MCF 10A (cell line): ENCODE results near the gene IKBKE. TPM values are rescaled to one million over a fixed set of nuclear protein-coding genes. Genes with fewer than 3 reads are reported as not detected.

Experiments used
- BruUV-seq: library from RNA; stranded (reverse); fragments of 400-500 nt; replicated peaks from 2 replicates; lab custom pipeline; 2021; lab: Mats Ljungman, UMichigan
- CTCF ChIA-PET: fragments of 300-600 bp; sonication (Branson Sonifier 250); formaldehyde crosslinking; extraction: SDS; loops from one replicate; lab custom pipeline; 2021; ENCODE audit warnings: antibody characterized with exemption, inconsistent platforms; lab: Yijun Ruan, JAX
- POLR2A ChIA-PET: fragments of 300-600, 350-650 bp; sonication (Branson Sonifier 250); formaldehyde crosslinking; extraction: SDS; loops from one replicate; lab custom pipeline; 2020; ENCODE audit warnings: antibody characterized with exemption, inconsistent platforms; lab: Yijun Ruan, JAX
- DNase-seq: peaks from one replicate; pipeline ENCODE4 v3.0.0-alpha.2; 2018; ENCODE audit not compliant: unreplicated experiment
- H3K27ac Mint-ChIP-seq: one replicate; pipeline ENCODE4 v1.8.0; 2022; ENCODE audit warnings: mild to moderate bottlenecking, low read depth, mixed read lengths; ENCODE audit not compliant: unreplicated experiment
- H3K27me3 Mint-ChIP-seq: one replicate; pipeline ENCODE4 v1.8.0; 2022; ENCODE audit warnings: mixed read lengths; ENCODE audit not compliant: insufficient read depth, unreplicated experiment
- H3K36me3 Mint-ChIP-seq: one replicate; pipeline ENCODE4 v1.8.0; 2022; ENCODE audit warnings: mild to moderate bottlenecking, moderate library complexity, mixed read lengths; ENCODE audit not compliant: insufficient read depth, unreplicated experiment
- H3K4me1 Mint-ChIP-seq: one replicate; pipeline ENCODE4 v1.8.0; 2022; ENCODE audit warnings: mixed read lengths; ENCODE audit not compliant: insufficient read depth, unreplicated experiment
- H3K4me3 Mint-ChIP-seq: one replicate; pipeline ENCODE4 v1.8.0; 2022; ENCODE audit warnings: mild to moderate bottlenecking, moderate library complexity, mixed read lengths; ENCODE audit not compliant: unreplicated experiment
- H3K9me3 Mint-ChIP-seq: one replicate; pipeline ENCODE4 v1.8.0; 2022; ENCODE audit warnings: mixed read lengths; ENCODE audit not compliant: unreplicated experiment
- intact Hi-C: fragments of 100-400 bp; cut with micrococcal nuclease; formaldehyde crosslinking; loops from 2 replicates; pipeline ENCODE4 v1.14.1; 2022
- total RNA-seq: library from RNA; stranded (reverse); gene quantifications from 2 replicates; pipeline ENCODE4 v1.2.3, GENCODE V29; 2022
- TF ChIP-seq, protein P1 (sequence below): fragments of 200-600 bp; IDR thresholded peaks from one replicate; pipeline ENCODE4 v1.8.0; 2022; ENCODE audit warnings: antibody characterized with exemption, mild to moderate bottlenecking; ENCODE audit not compliant: unreplicated experiment

Gene IKBKE
- total RNA-seq, 1 experiment from 2014 or later: 12.1 TPM

DNA sequence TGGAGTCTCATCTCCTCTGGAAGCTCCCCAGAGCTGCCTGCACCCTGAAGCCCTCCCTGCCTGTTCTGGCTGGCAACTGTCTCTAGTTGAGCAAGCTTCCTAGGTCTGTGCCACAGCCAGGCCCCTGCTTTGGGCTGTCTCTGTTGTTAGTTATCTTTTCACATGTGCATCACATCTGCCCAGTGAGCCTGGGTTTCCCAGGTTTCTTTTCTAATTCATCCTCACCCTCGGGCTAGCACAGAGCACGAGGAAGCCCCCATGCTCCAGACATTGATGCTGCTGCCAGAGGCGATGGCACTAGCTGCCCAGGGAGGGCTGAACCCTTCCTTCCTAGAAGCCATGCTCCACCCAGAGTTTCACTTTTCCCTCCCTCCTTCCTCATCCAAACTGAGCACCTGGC is 64.3 kb downstream of the IKBKE start:
- H3K9me3 Mint-ChIP-seq: no peaks in the 10 kb centered on the region
- intact Hi-C loops: no loop called here
- no peaks in the 10 kb centered on the region for H3K4me1 Mint-ChIP-seq
- DNase-seq: no peak
- ChIA-PET CTCF (interaction anchor here (1.0 to 5.8 kb wide), 6 partner anchors 9 to 50 kb away, joined by 4 to 63 read pairs (median 8); partner anchors contain the start of gene RASSF5), POLR2A (interaction anchor here (0.6 to 1.5 kb wide), 6 partner anchors 9 to 418 kb away, joined by 3 to 4 read pairs (median 3); no protein-coding TSS in a partner anchor)
- peaks cover 5% of the 10 kb centered on the region for H3K36me3 Mint-ChIP-seq
- H3K27ac Mint-ChIP-seq: no peak overlapping the region
- TF ChIP-seq, protein P1, sequence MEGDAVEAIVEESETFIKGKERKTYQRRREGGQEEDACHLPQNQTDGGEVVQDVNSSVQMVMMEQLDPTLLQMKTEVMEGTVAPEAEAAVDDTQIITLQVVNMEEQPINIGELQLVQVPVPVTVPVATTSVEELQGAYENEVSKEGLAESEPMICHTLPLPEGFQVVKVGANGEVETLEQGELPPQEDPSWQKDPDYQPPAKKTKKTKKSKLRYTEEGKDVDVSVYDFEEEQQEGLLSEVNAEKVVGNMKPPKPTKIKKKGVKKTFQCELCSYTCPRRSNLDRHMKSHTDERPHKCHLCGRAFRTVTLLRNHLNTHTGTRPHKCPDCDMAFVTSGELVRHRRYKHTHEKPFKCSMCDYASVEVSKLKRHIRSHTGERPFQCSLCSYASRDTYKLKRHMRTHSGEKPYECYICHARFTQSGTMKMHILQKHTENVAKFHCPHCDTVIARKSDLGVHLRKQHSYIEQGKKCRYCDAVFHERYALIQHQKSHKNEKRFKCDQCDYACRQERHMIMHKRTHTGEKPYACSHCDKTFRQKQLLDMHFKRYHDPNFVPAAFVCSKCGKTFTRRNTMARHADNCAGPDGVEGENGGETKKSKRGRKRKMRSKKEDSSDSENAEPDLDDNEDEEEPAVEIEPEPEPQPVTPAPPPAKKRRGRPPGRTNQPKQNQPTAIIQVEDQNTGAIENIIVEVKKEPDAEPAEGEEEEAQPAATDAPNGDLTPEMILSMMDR: no peak
- H3K27me3 Mint-ChIP-seq: no peaks in the 10 kb centered on the region
- no peak overlapping the region for H3K4me3 Mint-ChIP-seq
- no TSS peak for BruUV-seq

DNA sequence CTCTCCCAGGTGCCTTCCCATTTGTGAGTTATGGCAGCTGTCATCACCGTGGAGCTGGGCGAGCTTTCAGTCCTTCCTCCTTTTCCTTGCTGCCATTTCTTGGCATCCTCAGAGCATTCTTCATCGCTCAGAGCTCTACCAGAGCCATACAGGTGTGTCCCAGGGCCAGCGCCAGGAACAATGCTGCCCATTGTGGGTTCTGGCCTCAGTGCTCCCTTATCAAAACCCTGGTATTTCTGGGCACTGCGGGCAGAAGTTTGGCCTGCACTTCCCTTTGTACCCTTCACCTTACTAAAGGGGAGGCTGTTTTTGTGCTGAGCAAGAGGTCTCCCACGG is 65.5 kb downstream of the IKBKE start:
- intact Hi-C loops: no loop called here
- ChIA-PET POLR2A (interaction anchor here (0.6 to 1.5 kb wide), 3 partner anchors 10 to 369 kb away, joined by 3 to 4 read pairs (median 3); no protein-coding TSS in a partner anchor), CTCF (interaction anchor here (0.6 to 5.8 kb wide), 9 partner anchors 8 to 520 kb away, joined by 3 to 63 read pairs (median 3); no protein-coding TSS in a partner anchor)
- Mint-ChIP-seq H3K4me3 (no peak overlapping the region), H3K27me3 (no peaks in the 10 kb centered on the region), H3K9me3 (no peaks in the 10 kb centered on the region), H3K27ac (no peak overlapping the region), H3K36me3 (peaks cover 11% of the 10 kb centered on the region), H3K4me1 (no peaks in the 10 kb centered on the region)
- DNase-seq: no peak
- BruUV-seq: no TSS peak
- TF ChIP-seq, protein P1: no peak

DNA sequence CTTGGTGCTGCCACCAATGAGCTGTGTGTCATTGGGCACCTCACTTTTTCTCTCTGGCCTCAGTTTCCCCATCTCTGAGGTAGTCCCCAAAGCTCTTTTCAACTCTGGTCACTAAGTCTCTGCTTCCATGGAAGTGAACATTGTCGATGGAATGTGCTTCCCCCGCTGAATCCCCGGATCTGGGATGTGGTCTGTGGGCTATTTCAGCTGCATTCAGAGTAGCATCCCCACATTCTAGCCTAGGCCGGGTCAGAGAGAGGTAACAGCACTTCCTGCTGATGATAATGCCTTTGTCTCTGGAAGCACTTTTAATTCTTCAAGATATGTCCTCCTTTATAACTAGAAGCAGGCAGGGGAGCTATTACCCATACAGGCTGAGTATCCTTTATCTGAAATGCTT is 66.9 kb downstream of the IKBKE start:
- no peak overlapping the region for H3K27ac Mint-ChIP-seq
- DNase-seq: no peak
- no TSS peak for BruUV-seq
- CTCF ChIA-PET: interaction anchor here (0.7 to 5.8 kb wide), 7 partner anchors 8 to 452 kb away, joined by 3 to 63 read pairs (median 5); no protein-coding TSS in a partner anchor
- no peaks in the 10 kb centered on the region for H3K27me3 Mint-ChIP-seq
- H3K4me3 Mint-ChIP-seq: no peak overlapping the region
- no peaks in the 10 kb centered on the region for H3K4me1 Mint-ChIP-seq
- POLR2A ChIA-PET: interaction anchor here (0.6 to 1.0 kb wide), 2 partner anchors 12 to 396 kb away, joined by 4 read pairs; no protein-coding TSS in a partner anchor
- intact Hi-C loops: no loop called here
- TF ChIP-seq, protein P1: no peak
- H3K9me3 Mint-ChIP-seq: no peaks in the 10 kb centered on the region
- peaks cover 16% of the 10 kb centered on the region for H3K36me3 Mint-ChIP-seq

DNA sequence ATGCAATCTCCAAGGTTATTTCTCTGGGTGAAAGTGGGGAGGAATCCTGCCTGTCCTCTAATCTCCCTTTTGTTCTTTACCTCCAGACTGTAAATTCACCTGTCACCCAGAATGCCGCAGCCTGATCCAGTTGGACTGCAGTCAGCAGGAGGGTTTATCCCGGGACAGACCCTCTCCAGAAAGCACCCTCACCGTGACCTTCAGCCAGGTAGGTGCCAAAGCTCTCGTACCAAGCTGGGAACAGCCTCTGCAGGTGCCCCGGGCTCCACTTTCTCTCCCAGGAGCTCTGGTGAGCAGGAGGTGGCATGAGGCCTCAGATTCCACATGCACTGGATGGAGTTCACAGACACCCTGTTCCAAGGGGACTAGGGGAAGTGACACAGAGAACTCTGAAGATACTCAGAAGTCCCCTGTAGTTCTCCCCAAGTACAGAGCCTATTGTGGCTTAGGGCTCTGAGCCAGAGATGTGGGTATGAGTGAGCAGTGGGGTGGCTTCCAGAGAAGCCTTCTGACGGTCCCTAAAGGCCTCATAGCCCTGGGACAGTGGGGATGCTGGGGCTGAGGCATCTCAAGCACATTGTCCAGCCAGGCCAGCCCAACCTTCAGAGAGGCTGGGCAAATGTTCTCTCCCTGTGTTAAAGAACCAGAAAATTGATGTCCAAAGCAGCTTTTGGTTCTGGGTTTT is 68.0 kb downstream of the IKBKE start:
- Mint-ChIP-seq H3K4me3 (no peak overlapping the region), H3K4me1 (no peaks in the 10 kb centered on the region), H3K9me3 (no peaks in the 10 kb centered on the region), H3K36me3 (peaks cover 16% of the 10 kb centered on the region), H3K27me3 (no peaks in the 10 kb centered on the region), H3K27ac (no peak overlapping the region)
- TF ChIP-seq, protein P1: no peak
- ChIA-PET POLR2A (interaction anchor here (0.8 to 1.2 kb wide), 2 partner anchors 9 to 20 kb away, joined by 3 to 4 read pairs; no protein-coding TSS in a partner anchor), CTCF (interaction anchor here (0.6 to 2.0 kb wide), 2 partner anchors 33 to 59 kb away, joined by 5 to 6 read pairs; no protein-coding TSS in a partner anchor)
- DNase-seq: no peak
- no TSS peak for BruUV-seq
- intact Hi-C loops: no loop called here
